HG02798 (cell line): ENCODE measurements around the gene RTEL1.

Experiments used
- ATAC-seq: cut with Tn5 transposase; IDR thresholded peaks from one replicate; pipeline ENCODE4 v1.9.1; 2021; ENCODE audit warnings: mild to moderate bottlenecking; ENCODE audit not compliant: unreplicated experiment, poor library complexity

RTEL1 gene

DNA sequence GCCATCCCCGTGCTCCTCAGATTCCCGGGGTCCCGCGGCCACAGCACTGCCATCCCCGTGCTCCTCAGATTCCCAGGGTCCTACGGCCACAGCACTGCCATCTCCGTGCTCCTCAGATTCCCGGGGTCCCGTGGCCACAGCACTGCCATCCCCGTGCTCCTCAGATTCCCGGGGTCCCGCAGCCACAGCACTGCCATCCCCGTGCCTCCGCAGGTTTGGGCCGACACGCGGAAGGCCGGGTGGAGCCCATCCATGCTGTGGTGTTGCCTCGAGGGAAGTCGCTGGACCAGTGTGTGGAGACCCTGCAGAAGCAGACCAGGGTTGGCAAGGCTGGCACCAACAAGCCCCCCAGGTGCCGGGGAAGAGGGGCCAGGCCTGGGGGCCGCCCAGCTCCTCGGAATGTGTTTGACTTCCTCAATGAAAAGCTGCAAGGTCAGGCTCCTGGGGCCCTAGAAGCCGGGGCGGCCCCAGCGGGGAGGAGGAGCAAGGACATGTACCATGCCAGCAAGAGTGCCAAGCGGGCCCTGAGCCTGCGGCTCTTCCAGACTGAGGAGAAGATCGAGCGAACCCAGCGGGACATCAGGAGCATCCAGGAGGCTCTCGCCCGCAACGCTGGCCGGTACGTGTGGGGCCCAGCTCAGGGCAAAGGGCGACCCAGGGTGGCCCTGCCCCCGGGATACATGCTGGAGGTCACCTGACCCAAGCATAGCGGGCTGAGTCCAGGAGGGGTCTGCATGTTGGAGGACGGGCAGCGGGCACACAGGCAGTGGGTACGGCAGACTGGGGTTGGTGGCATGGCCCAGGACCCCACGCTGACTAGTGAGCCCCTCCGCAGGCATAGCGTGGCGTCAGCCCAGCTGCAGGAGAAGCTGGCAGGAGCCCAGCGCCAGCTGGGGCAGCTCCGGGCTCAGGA, 77.1 kb downstream of the RTEL1 start:
- ATAC-seq, result no peak

DNA sequence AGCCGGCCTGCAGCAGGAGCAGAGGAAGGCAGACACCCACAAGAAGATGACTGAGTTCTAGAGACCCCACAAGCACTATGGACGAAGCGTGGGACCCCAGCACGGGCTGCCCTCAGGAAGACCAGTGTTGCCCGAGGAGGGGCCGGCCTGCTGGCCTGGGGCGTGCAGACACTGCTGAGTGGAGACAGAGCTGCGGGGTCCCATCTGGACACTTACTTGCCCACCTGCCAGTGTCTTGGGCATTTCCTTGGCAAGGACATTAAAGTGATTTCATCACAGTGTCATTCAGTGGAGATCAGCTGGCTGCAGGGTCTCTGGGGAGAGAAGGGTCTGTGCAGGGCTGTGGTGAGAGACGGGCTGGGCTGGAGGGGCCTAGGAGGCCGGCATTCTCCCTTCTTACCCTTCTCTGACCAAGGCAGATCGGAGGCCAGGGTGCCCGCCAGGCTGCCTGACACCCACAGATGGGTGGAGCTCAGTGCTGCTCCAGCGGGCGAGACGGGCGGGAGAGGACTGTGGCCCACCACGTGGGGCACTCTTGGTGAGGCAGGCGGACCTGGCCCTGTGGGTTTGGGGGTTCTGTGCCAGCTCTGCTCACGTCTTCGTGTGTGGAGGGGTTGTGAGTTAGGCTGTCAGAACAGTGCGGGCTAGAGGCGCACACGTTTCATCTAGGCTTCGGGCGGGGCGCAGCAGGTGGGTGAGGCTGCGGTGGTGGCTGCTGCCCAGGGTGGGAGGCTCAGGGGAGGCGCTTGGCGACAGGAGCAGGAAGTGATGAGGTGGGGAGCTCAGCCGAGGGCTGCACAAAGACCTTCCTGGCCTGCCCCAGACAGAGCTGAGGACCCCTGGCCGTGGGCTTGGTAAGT, 78.0 kb downstream of the RTEL1 start, which contains the start of gene LIME1:
Gene LIME1, plus strand, starts transcription at position 806 of the 860 bp plus-strand sequence. CDS start 886 bp downstream, outside the sequence.
- no peak for ATAC-seq

DNA sequence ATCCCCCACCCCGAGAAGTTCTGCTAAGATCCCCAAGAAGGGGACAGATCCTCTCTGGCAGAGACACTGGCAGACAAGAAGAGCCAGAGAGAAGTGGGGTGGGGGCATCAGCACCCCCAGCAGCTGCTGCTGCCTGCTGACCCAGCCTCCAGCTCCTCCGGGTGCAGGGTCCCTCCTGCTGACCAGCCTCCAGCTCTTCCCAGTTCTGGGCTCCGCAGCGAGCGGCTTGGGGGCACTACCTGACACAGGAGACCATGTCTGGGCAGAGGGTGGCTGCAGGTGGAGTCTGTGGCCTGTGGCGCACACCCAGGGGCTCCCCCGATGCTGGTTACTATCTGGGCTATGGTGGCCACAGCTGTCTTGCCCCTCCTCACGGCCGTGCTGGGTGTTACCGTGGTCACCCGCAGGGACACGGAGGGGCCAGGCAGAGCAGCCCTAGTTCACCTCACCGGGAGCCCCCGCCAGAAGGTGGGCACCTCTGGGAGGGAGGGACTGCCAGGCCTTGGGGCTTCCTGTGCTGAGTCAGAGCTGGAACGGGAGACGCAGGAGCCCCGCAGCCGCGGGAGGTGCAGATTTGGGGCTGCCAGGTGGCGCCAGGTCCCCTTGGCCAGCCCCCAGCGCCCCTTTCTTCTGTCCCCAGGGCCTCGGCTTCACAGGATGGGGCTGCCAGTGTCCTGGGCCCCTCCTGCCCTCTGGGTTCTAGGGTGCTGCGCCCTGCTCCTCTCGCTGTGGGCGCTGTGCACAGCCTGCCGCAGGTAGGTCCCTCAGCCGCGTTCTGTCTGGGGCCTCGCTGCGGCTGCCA, 79.0 kb downstream of the RTEL1 start:
- ATAC-seq, result no peak

DNA sequence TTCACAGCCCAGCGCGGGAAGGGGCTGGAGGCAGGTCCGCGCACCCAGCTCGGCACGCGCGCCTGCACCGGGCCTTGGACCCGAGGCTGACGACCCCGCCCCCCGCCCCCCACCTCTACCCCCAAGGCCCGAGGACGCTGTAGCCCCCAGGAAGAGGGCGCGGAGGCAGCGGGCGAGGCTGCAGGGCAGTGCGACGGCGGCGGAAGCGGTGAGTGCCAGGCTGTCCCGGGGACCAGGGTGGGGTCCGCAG, 79.5 kb downstream of the RTEL1 start:
- no peak for ATAC-seq

DNA sequence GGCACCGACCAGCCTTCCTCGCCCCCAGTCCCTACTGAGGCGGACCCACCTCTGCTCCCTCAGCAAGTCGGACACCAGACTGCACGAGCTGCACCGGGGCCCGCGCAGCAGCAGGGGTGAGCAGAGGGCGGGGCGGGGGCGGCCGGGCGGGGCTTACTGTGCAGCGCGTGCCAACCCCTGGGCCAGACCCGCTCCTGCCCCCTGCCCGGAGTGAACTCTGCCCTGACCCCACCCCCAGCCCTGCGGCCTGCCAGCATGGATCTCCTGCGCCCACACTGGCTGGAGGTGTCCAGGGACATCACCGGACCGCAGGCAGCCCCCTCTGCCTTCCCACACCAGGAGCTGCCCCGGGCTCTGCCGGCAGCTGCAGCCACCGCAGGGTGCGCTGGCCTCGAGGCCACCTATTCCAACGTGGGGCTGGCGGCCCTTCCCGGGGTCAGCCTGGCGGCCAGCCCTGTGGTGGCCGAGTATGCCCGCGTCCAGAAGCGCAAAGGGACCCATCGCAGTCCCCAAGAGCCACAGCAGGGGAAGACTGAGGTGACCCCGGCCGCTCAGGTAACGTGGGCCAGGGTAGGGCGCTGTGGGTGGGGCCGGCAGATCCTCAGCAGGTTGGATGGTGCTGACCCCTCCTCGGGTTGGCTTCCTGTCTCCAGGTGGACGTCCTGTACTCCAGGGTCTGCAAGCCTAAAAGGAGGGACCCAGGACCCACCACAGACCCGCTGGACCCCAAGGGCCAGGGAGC, 80.0 kb downstream of the RTEL1 start:
- ATAC-seq, result no peak

DNA sequence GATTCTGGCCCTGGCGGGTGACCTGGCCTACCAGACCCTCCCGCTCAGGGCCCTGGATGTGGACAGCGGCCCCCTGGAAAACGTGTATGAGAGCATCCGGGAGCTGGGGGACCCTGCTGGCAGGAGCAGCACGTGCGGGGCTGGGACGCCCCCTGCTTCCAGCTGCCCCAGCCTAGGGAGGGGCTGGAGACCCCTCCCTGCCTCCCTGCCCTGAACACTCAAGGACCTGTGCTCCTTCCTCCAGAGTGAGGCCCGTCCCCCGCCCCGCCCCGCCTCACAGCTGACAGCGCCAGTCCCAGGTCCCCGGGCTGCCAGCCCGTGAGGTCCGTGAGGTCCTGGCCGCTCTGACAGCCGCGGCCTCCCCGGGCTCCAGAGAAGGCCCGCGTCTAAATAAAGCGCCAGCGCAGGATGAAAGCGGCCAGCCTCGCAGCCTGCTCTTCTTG, 80.6 kb downstream of the RTEL1 start:
- ATAC-seq, result no peak

DNA sequence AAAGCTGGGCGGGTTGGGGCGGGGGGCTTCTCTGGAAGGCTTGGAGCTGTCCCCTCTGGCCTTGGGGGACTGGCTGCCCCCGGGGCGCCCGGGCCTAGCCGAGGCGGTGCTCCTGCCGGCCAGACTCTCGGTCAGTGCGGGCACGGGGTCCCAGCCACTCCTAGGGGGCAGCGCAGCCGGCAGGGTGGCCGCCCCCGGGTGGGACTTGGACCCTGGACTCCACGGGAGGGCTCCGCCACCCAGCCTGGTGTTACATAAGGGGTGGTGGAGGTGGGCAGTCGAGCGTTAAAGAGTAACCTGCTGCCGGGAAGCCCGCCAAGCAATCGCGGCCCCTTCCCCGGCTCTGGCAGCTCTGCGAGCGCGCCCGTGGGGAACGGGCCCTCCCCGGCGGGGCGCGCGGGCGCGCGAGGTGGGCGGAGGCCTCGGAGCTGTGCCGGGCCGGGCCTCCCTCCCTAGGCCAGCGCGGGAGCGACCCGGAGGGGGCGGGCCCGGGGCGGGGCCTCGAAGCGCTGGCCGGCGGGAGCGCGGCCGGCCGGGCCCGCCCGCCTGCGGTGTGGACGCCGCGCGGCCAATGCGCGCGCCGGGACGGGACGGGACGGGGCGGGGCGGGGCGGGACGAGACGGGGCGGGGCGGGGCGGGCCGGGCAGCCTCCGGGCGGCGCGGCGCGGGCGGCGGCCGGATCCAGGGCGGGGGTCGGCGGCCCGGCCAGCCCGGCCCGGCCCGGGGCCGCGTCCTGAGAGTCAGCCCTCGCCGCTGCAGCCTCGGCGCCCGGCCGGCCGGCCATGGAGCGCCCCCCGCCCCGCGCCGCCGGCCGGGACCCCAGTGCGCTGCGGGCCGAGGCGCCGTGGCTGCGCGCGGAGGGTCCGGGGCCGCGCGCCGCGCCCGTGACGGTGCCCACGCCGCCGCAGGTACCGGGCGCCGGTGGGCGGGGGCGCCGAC, 81.3 kb downstream of the RTEL1 start, which contains the start of gene SLC2A4RG:
Gene SLC2A4RG, plus strand, starts transcription at position 647 of the 940 bp plus-strand sequence. Its CDS starts 137 bp downstream, at position 784.
- ATAC-seq, result peak; percentile 65

DNA sequence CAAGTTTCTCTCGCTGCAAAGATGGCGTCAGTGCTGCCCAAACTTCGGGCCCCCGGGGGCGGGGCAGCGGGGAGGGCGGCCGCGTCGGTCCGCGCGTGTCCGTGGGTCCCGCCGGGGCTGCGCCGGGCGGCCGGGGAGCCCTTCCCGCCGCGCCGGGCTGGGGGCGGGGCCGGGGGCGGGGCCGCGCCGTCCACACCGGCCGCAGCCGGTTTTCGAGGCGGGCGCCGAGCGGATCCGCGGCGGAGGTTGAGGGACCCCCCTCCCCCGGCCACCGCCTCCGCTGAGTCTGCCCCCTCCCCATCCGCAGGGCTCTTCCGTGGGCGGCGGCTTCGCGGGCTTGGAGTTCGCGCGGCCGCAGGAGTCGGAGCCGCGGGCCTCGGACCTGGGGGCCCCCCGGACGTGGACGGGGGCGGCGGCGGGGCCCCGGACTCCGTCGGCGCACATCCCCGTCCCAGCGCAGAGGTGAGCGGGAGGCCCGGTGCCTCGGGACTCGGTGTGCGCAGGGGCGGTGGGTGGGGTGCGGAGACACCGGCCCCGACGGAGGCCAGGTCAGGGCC, 82.0 kb downstream of the RTEL1 start:
- peak; percentile 16 for ATAC-seq

DNA sequence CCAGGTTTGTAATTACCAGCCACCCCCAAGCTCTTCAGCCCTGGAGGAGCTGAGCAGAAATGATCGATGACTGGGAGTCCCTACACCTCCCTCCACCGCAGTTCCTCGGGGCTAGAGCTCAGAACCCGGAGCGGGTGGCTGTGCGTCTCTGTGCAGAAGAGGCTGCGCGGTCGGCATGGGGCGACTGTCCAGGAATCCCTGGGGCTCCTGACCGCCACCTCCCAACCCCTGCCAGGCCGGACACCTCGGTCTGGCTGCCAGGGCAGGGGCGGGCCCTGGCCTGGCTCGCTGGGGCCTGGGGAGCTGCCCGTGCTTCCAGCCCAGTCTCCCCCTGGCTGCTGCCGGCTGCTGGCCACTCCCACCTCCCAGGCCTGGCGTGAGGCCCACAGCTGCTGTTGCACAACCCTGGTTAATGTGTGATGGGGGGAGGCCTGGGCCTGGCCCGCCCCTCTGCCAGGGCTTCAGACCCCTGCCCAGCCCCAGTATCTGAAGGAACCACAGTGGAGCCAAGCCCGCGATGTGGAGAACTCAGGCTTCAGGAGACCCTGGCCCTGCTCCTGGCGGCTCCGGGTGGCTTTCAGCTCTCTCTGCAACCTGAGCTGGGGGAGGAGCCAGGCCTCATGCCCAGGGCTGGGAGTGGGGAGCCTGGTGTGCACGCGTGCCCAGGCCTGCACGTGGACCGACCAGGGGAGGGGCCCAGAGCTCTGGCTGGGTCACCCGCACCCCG, 82.7 kb downstream of the RTEL1 start:
- ATAC-seq, result no peak

DNA sequence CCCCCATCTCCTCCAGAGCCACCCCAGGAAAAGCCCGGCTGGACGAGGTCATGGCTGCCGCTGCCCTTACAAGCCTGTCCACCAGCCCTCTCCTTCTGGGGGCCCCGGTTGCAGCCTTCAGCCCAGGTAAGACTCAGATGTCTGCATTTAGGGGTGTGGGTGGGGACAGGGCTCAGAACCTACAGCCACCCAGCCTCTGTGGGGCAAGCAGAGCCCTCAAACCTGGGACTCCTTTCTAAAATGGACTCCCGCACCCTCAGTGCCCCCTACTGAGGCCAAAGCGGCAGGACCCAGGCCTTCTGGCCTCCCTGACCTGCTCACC, 83.2 kb downstream of the RTEL1 start:
- ATAC-seq, result no peak

DNA sequence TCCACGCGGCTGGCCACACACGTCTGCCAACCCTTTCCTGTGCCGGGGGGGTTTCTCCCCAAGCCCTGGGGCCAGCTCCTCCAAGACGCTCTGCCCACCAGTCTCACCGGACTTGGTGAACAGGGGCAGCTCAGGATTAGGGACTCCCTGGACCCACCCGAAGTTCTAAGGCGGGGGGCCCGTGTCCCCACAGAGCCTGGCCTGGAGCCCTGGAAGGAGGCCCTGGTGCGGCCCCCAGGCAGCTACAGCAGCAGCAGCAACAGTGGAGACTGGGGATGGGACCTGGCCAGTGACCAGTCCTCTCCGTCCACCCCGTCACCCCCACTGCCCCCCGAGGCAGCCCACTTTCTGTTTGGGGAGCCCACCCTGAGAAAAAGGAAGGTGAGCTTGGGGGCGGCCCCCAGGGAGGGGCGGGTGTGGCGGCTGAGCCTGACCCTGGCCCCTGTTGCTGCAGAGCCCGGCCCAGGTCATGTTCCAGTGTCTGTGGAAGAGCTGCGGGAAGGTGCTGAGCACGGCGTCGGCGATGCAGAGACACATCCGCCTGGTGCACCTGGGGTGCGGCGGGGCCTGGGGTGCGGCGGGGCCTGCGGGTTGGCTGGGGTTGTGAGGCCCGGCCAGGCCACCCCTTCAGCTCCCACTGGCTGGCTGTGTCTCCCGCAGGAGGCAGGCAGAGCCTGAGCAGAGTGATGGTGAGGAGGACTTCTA, 83.7 kb downstream of the RTEL1 start:
- ATAC-seq, result no peak

DNA sequence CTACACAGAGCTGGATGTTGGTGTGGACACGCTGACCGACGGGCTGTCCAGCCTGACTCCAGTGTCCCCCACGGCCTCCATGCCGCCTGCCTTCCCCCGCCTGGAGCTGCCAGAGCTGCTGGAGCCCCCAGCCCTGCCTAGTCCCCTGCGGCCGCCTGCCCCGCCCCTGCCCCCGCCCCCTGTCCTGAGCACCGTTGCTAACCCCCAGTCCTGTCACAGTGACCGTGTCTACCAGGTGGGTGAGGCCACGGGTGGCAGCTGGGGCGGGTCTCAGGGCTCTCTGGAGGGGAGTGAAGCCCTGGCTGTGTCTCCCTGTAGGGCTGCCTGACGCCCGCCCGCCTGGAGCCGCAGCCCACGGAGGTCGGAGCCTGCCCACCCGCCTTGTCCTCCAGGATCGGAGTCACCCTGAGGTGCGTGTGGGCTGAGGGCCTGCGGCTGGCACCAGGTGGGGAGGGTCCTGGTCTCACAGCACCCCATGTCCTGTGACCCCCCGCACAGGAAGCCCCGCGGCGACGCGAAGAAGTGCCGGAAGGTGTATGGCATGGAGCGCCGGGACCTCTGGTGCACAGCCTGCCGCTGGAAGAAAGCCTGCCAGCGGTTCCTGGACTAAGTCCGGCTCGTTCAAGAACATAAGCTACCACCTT, 84.4 kb downstream of the RTEL1 start:
- ATAC-seq, result no peak

DNA sequence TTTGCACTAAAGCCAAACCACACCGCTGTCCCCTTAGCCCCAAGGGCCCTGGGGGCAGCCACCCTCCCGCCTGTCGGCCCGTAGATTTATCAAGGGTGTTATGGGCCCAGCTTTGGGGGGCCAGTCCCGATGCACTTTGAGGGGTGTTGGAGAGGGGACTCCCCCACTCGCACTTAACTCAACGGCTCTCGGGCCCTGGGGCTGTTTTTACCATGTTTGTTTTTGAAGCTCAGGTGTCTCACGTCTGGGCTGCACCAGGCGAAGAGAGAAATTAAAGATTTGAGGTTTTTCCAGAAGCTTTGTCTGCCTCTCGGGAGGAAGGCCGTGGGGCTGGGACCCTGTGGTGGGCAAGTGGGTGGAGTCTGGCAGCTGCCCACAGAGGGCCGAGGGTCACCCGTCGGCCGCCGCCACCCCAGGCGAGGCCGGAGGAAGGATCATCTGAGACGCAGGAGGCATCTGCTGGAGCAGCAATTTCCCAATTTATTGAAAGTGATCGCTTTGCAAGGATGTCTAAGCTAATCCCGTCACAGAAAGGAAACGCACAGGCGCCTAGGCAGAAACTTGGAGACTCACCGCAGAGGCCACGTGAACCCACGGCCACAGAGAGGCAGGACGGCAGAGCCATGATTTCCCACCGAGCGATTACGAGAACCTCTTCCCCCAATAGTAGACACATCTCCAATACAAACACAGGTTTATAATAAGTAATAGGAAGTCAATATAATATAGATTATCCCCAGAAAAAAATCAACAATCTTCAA, 85.3 kb downstream of the RTEL1 start:
- no peak for ATAC-seq

DNA sequence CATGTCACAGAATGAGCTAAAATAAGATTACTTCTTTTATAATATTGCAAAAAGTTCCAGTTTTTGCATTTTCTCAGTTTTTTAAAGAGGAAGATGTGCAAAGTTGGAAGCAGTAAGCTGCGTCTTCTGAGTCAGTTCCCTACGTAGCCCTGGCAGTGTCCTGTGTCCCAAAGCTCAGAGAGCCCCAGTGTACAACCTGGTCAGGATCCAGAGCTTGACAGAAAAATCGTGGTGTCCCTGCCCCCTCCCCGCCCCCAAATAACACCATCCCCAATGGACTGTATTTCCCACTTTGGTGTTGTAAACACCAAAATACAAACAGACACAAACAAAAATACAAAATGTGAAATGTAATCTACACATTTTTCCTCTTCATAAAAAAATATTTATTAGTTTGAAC, 86.0 kb downstream of the RTEL1 start:
- ATAC-seq, result no peak

DNA sequence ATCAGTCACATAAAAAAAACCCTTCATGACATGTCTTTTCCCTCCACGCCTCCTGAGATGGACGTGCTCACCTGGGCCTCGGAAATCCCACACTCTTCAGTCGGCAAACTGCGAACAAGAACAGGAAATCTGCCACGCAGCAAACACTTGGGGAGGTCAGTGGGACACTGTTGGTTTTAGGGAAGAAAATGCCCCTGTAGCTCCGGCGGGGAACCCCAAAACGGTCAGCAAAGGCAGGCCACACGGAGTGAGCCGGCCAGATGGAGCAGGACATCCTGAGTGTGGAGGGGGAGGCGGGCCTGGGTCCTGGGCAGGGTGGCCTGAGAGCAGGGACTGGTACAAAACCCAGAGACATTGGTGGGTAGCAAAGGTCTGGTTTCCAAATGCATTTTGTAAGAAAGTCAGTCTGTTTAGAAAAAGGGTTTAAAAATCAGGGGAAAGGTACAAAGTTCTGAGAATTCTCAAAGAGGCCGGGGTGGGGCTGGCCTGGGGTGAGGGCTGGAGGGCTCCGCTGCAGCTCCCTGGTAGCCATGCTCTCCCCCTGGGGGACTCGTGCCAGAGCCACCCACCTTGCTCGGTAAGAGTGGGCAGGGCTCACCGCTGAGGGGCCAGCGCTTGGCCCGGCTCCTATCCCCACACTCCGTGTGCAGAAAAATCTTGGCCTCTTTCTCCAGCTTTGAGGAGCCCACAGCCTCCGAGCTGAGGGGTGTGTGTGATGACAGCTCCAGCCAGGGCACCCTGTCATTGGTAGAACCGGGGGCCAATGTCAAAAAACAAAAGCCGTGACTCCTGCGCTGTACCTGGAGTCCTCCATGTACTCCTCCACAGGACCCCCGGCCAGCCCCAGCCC, 86.7 kb downstream of the RTEL1 start:
- ATAC-seq, result no peak
